Ovary (tissue), 9 donors: ENCODE results near the gene GALR1. TPM values are rescaled to one million over a fixed set of nuclear protein-coding genes. Genes with fewer than 3 reads are reported as not detected.

Experiments
- DNase-seq, 5 donors: peaks; one replicate each; pipeline ENCODE4 v3.0.0-alpha.2; 2019 to 2020
- H3K27ac ChIP-seq, 2 donors: fragments of 200-600 bp; one replicate each; pipeline versions ENCODE4 v1.5.1 to v1.8.0; 2019 to 2022
- H3K27me3 ChIP-seq: fragments of 200-600 bp; one replicate; pipeline ENCODE4 v1.8.0; 2022
- H3K36me3 ChIP-seq: fragments of 200-600 bp; sonication (generic); one replicate; pipeline ENCODE4 v1.5.1; 2019
- H3K4me1 ChIP-seq: one replicate; pipeline ENCODE4 v1.8.1; 2013; ENCODE audit warnings: mild to moderate bottlenecking, moderate library complexity; ENCODE audit not compliant: insufficient read depth
- H3K4me3 ChIP-seq: fragments of 200-600 bp; sonication (generic); one replicate; pipeline ENCODE4 v1.5.1; 2017
- H3K9me3 ChIP-seq, 2 donors: fragments of 200-600 bp in 1 of 2; sonication (generic) in 1 of 2; one replicate each; pipeline versions ENCODE4 v1.5.1 to v1.8.1; 2013 to 2019; ENCODE audit warnings: mild to moderate bottlenecking in 1 of 2, moderate library complexity in 1 of 2
- CTCF ChIP-seq, 3 donors: fragments of 450-650 bp in 2 of 3; fragments of 200-600 bp in 1 of 3; IDR thresholded peaks; one replicate each; pipeline versions ENCODE4 v1.5.1 to v1.8.0; 2016 to 2022; ENCODE audit warnings: antibody characterized with exemption in 3 of 3, mild to moderate bottlenecking in 1 of 3
- EP300 ChIP-seq: sonication (generic); formaldehyde crosslinking; IDR thresholded peaks from one replicate; pipeline ENCODE4 v1.6.1; 2017; ENCODE audit warnings: antibody characterized with exemption
- POLR2A ChIP-seq: fragments of 450-650 bp; IDR thresholded peaks from one replicate; pipeline ENCODE4 v1.6.1; 2017; ENCODE audit warnings: antibody characterized with exemption, mild to moderate bottlenecking, moderate library complexity
- WGBS, 3 donors: extraction: QIAGEN DNeasy Blood & Tissue Kit in 1 of 3; methylation state at CpG; one replicate each; pipeline versions ENCODE4 v1.1.5 to v1.1.7; 2013 to 2017; 5-methylcytosine and 5-hydroxymethylcytosine counted together
- intact Hi-C, 4 donors: fragments of 100-400 bp; cut with DNase I; formaldehyde crosslinking; loops; one replicate each; pipeline versions ENCODE4 v1.11.0 to v1.15.1; 2022 to 2023
- polyA plus RNA-seq, 2 donors: library from polyadenylated mRNA; stranded (reverse); fragments of 200-250 nt in 1 of 2; fragments of 350-450 nt in 1 of 2; fragmentation: Illumina TruSeq in 1 of 2; extraction: RNeasy Lipid Tissue Mini Kit (QIAGEN cat#74804) in 1 of 2; gene quantifications; one replicate each; pipeline ENCODE4 v1.2.3, GENCODE V29; 2013 to 2014
- total RNA-seq, 7 donors: library from RNA; depleted of rRNA in 2 of 7; stranded (reverse); fragments of >200 nt in 2 of 7; fragmentation: NEBNext Ultra II Directional in 3 of 7; extraction: Animal tissue kit (Norgen Biotek cat#: 25700) in 3 of 7; gene quantifications; one replicate each; pipeline versions ENCODE4 v1.1.0 to v1.2.4, GENCODE V29; 2016 to 2023
- donor health status: DM: no; HTN: no; CAD: no; lungs with moderate emphysema.
- donor health status: DM: no; HTN: no; CAD: no.
- donor health status: Bipolar disorder and iron deficiency.
- donor health status: DM: yes; HTN: yes; CAD: no.
- donor health status: DM: no; HTN: no; CAD: no.
- donor health status: DM: yes; HTN: yes; CAD: no.

Gene GALR1
- total and polyA plus RNA-seq, 9 donors: under 0.01 to 0.12 (median 0.04) TPM; not detected in 5

GRCh38 chr18:77208964-77209363 lies 40.7 kb upstream of the GALR1 start:
- no peak for DNase-seq
- no peaks in the 10 kb centered on the region for H3K36me3 ChIP-seq
- no peaks in the 10 kb centered on the region for H3K27me3 ChIP-seq
- peaks cover 6% of the 10 kb centered on the region for H3K4me1 ChIP-seq
- TF ChIP-seq EP300 (no peak), CTCF (IDR thresholded peaks at IDR 0.05) (no peak), POLR2A (no peak)
- H3K4me3 ChIP-seq: no peak overlapping the region
- no peaks in the 10 kb centered on the region for H3K9me3 ChIP-seq
- WGBS, 3 donors: 75 to 78% (median 76%) methylated on average over 4 of the region's 4 CpGs
- no peak overlapping the region for H3K27ac ChIP-seq
- intact Hi-C loops: loop anchor here in 1 of 4 donors (10.0 kb wide), 1 partner anchor 144 kb away; no protein-coding TSS in a partner anchor

- DNase-seq: no peak
- Histone ChIP-seq H3K27me3 (no peaks in the 10 kb centered on the region), H3K4me1 (peaks cover 6% of the 10 kb centered on the region), H3K9me3 (no peaks in the 10 kb centered on the region), H3K4me3 (no peak overlapping the region), H3K27ac (no peak overlapping the region), H3K36me3 (no peaks in the 10 kb centered on the region)
- no peak for TF ChIP-seq CTCF (IDR thresholded peaks at IDR 0.05)
- no peak for TF ChIP-seq EP300
- intact Hi-C loops: loop anchor here in 1 of 4 donors (10.0 kb wide), 1 partner anchor 145 kb away; no protein-coding TSS in a partner anchor
- WGBS, 3 donors: 92 to 94% (median 93%) methylated on average over 12 of the region's 12 CpGs
Observed at GRCh38 chr18:77209587-77209986, 40.1 kb upstream of the GALR1 start.

GRCh38 chr18:77210249-77210648 lies 39.4 kb upstream of the GALR1 start:
- WGBS, 3 donors: 50 to 62% (median 60%) methylated on average over 5 to 7 of the region's 7 CpGs
- no peak overlapping the region for H3K4me3 ChIP-seq
- DNase-seq: no peak
- peaks cover 6% of the 10 kb centered on the region for H3K4me1 ChIP-seq
- no peaks in the 10 kb centered on the region for H3K27me3 ChIP-seq
- TF ChIP-seq CTCF (IDR thresholded peaks at IDR 0.05) (no peak), EP300 (no peak), POLR2A (no peak)
- H3K27ac ChIP-seq: no peak overlapping the region
- H3K36me3 ChIP-seq: no peaks in the 10 kb centered on the region
- no peaks in the 10 kb centered on the region for H3K9me3 ChIP-seq
- intact Hi-C loops: loop anchor here (5.0 to 10.0 kb wide), 5 partner anchors 148 to 405 kb away; no protein-coding TSS in a partner anchor

- WGBS, 3 donors: 68 to 78% (median 77%) methylated on average over 4 of the region's 4 CpGs
- TF ChIP-seq POLR2A (no peak), EP300 (no peak), CTCF (IDR thresholded peaks at IDR 0.05) (no peak)
Observed at GRCh38 chr18:77218642-77219041, 31.0 kb upstream of the GALR1 start.

More at GRCh38 chr18:77218642-77219041, 31.0 kb upstream of the GALR1 start:
- Histone ChIP-seq H3K27ac (no peak overlapping the region), H3K9me3 (no peaks in the 10 kb centered on the region), H3K4me1 (peaks cover 1% of the 10 kb centered on the region), H3K36me3 (no peaks in the 10 kb centered on the region), H3K4me3 (no peak overlapping the region), H3K27me3 (no peaks in the 10 kb centered on the region)
- DNase-seq: no peak
- intact Hi-C loops: loop anchor here in 3 of 4 donors (10.0 kb wide), 2 partner anchors 214 to 414 kb away; no protein-coding TSS in a partner anchor
